ENCODE data around the gene MST1.

DNA sequence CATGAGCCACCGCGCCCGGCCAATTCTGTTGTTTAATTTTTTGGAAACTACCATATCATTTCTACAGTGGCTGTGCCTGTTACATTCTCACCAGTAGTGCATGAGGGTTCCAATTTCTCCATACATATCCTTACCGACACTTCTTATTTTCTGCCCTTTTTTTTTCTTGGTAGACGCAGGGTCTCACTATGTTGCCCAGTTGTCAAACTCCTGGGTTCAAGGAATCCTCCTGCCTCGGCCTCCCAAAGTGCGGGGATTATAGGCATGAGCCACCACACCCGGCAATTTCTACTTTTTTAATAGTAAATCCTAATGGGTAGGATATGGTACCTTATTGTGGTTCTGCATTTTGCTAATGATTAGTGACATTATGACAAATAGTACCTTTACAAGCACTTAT is 20.6 kb upstream of the MST1 start:
- TF ChIP-seq, protein P1, sequence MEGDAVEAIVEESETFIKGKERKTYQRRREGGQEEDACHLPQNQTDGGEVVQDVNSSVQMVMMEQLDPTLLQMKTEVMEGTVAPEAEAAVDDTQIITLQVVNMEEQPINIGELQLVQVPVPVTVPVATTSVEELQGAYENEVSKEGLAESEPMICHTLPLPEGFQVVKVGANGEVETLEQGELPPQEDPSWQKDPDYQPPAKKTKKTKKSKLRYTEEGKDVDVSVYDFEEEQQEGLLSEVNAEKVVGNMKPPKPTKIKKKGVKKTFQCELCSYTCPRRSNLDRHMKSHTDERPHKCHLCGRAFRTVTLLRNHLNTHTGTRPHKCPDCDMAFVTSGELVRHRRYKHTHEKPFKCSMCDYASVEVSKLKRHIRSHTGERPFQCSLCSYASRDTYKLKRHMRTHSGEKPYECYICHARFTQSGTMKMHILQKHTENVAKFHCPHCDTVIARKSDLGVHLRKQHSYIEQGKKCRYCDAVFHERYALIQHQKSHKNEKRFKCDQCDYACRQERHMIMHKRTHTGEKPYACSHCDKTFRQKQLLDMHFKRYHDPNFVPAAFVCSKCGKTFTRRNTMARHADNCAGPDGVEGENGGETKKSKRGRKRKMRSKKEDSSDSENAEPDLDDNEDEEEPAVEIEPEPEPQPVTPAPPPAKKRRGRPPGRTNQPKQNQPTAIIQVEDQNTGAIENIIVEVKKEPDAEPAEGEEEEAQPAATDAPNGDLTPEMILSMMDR (IDR thresholded peaks at IDR 0.05) = no peak
- no peak for TF ChIP-seq POLR2A (IDR thresholded peaks at IDR 0.05)

All from transverse colon (tissue), 3 donors.